ENCODE data around the gene RAPH1. TPM values are rescaled to one million over a fixed set of nuclear protein-coding genes. Genes with fewer than 3 reads are reported as not detected.

RAPH1 gene
- total and polyA plus RNA-seq, 9 of the 15 experiments (the other 6 are each of a cell fraction or from before 2014, with no cell fraction given) = 0.07 to 0.71 (median 0.27) TPM

DNA sequence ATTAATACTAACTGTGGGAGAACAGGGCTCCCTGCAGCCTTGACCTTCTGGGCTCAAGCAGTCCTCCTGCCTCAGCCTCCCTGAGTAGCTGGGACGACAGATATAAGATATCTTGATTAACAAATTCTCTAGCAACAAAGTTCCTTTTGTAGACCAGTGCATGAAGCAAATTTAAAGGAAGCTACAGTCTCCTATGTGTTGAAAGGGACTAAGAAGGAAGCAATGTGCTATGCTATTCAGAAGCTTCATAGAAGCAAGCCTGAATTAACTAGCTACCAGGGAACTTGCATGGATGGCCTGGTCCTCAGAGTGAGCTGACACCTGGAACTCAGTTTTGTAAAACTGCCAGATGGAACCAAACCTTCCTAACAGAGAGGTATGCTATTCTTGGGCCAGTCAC is 33.2 kb downstream of the RAPH1 start:
- ChIA-PET POLR2A (no interaction called here), CTCF (ENCODE audit: low intra/inter-chr PET ratio) (no interaction called here)
- H3K27me3 ChIP-seq (ENCODE audit: control insufficient read depth in 2 of 2, insufficient read depth in 2 of 2, low read length in 2 of 2) = no peaks in the 10 kb centered on the region
- no peaks in the 10 kb centered on the region for H3K9me1 ChIP-seq (ENCODE audit: control insufficient read depth, insufficient read depth, low read length)
- no peak overlapping the region for H2AFZ ChIP-seq (ENCODE audit: low read depth, low read length)
- H3K9me3 ChIP-seq (replicated peaks; ENCODE audit: control insufficient read depth, insufficient read depth, low read depth, low read length) = no peaks in the 10 kb centered on the region
- no peak overlapping the region for H3K27ac ChIP-seq (ENCODE audit: extremely low read depth, low read depth, low read length)
- H3K79me2 ChIP-seq (ENCODE audit: control insufficient read depth, insufficient read depth, low read length) = no peaks in the 10 kb centered on the region
- ATAC-seq (no peak), DNase-seq (ENCODE audit: extremely low read depth in 1 of 4, low spot score in 3 of 4) (no peak), FAIRE-seq (no peak)
- H4K20me1 ChIP-seq (replicated peaks; ENCODE audit: control insufficient read depth, insufficient read depth, low read length) = no peaks in the 10 kb centered on the region
- in situ Hi-C loops (cut with MboI) (no loop called here), intact Hi-C loops (cut with micrococcal nuclease) (no loop called here)
- H3K4me1 ChIP-seq (replicated peaks in 1 of 2; ENCODE audit: control insufficient read depth in 2 of 2, insufficient read depth in 2 of 2, low read length in 2 of 2) = no peaks in the 10 kb centered on the region
- WGBS (ENCODE audit: insufficient coverage, low coverage, missing lambda C conversion rate) = 0% methylated on average over 1 of the region's 1 CpG
- no TSS peak for BruUV-seq (replicated peaks)
- no peak overlapping the region for H3K4me2 ChIP-seq (ENCODE audit: insufficient read depth, low read length)
- H3K9ac ChIP-seq (ENCODE audit: insufficient read depth in 1 of 2, low read depth in 2 of 2, low read length in 2 of 2) = no peak overlapping the region
- TF ChIP-seq CBX5 (IDR thresholded peaks at IDR 0.05; ENCODE audit: borderline replicate concordance, low read depth) = no peak
- no peak for TF ChIP-seq SNRNP70 (optimal IDR thresholded peaks at IDR 0.05; ENCODE audit: low read depth, low read length)
- TF ChIP-seq BRD4 (IDR thresholded peaks at IDR 0.05) = no peak
- no peak for TF ChIP-seq SMAD4 (CRISPR knock-in tag; conservative IDR thresholded peaks at IDR 0.05)
- TF ChIP-seq STAT5A (IDR thresholded peaks at IDR 0.05; ENCODE audit: borderline replicate concordance, low read length) = no peak
- H3K36me3 ChIP-seq (ENCODE audit: control insufficient read depth, insufficient read depth, low read length) = no peaks in the 10 kb centered on the region
- no peak overlapping the region for H3K4me3 ChIP-seq

- H2AFZ ChIP-seq (ENCODE audit: low read depth, low read length) = no peak overlapping the region
- ChIA-PET CTCF (ENCODE audit: low intra/inter-chr PET ratio) (no interaction called here), POLR2A (no interaction called here)
- TF ChIP-seq, protein P1, sequence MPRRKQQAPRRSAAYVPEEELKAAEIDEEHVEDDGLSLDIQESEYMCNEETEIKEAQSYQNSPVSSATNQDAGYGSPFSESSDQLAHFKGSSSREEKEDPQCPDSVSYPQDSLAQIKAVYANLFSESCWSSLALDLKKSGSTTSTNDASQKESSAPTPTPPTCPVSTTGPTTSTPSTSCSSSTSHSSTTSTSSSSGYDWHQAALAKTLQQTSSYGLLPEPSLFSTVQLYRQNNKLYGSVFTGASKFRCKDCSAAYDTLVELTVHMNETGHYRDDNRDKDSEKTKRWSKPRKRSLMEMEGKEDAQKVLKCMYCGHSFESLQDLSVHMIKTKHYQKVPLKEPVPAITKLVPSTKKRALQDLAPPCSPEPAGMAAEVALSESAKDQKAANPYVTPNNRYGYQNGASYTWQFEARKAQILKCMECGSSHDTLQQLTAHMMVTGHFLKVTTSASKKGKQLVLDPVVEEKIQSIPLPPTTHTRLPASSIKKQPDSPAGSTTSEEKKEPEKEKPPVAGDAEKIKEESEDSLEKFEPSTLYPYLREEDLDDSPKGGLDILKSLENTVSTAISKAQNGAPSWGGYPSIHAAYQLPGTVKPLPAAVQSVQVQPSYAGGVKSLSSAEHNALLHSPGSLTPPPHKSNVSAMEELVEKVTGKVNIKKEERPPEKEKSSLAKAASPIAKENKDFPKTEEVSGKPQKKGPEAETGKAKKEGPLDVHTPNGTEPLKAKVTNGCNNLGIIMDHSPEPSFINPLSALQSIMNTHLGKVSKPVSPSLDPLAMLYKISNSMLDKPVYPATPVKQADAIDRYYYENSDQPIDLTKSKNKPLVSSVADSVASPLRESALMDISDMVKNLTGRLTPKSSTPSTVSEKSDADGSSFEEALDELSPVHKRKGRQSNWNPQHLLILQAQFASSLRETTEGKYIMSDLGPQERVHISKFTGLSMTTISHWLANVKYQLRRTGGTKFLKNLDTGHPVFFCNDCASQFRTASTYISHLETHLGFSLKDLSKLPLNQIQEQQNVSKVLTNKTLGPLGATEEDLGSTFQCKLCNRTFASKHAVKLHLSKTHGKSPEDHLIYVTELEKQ (CRISPR knock-in tag; IDR thresholded peaks at IDR 0.05) = no peak
- no peak for TF ChIP-seq HMG20B (CRISPR knock-in tag; IDR thresholded peaks at IDR 0.05)
- no peak for TF ChIP-seq CBFB (CRISPR knock-in tag; IDR thresholded peaks at IDR 0.05)
- no peak for TF ChIP-seq MCM5 (IDR thresholded peaks at IDR 0.05; ENCODE audit: low read depth)
- BruUV-seq (replicated peaks) = no TSS peak
- no peaks in the 10 kb centered on the region for H3K4me1 ChIP-seq (replicated peaks in 1 of 2; ENCODE audit: control insufficient read depth in 2 of 2, insufficient read depth in 2 of 2, low read length in 2 of 2)
- WGBS (ENCODE audit: insufficient coverage, low coverage, missing lambda C conversion rate) = 0% methylated on average over 1 of the region's 1 CpG
- H3K36me3 ChIP-seq (ENCODE audit: control insufficient read depth, insufficient read depth, low read length) = no peaks in the 10 kb centered on the region
- H3K79me2 ChIP-seq (ENCODE audit: control insufficient read depth, insufficient read depth, low read length) = no peaks in the 10 kb centered on the region
- no peak overlapping the region for H3K9ac ChIP-seq (ENCODE audit: insufficient read depth in 1 of 2, low read depth in 2 of 2, low read length in 2 of 2)
- FAIRE-seq (no peak), DNase-seq (ENCODE audit: extremely low read depth in 1 of 4, low spot score in 3 of 4) (no peak), ATAC-seq (no peak)
- H3K27ac ChIP-seq (ENCODE audit: extremely low read depth, low read depth, low read length) = no peak overlapping the region
- H3K27me3 ChIP-seq (ENCODE audit: control insufficient read depth in 2 of 2, insufficient read depth in 2 of 2, low read length in 2 of 2) = no peaks in the 10 kb centered on the region
- H3K4me3 ChIP-seq = no peak overlapping the region
- H3K9me3 ChIP-seq (replicated peaks; ENCODE audit: control insufficient read depth, insufficient read depth, low read depth, low read length) = no peaks in the 10 kb centered on the region
- intact Hi-C loops (cut with micrococcal nuclease) = no loop called here
- H3K9me1 ChIP-seq (ENCODE audit: control insufficient read depth, insufficient read depth, low read length) = no peaks in the 10 kb centered on the region
- no peak overlapping the region for H3K4me2 ChIP-seq (ENCODE audit: insufficient read depth, low read length)
- H4K20me1 ChIP-seq (replicated peaks; ENCODE audit: control insufficient read depth, insufficient read depth, low read length) = no peaks in the 10 kb centered on the region
- in situ Hi-C loops (cut with MboI) = no loop called here
These were observed 34.1 kb downstream of the RAPH1 start for GRCh38 chr2:203500951-203501350.

Measured in K562 (cell line).